ENCODE data around the gene RAD51B. TPM values are rescaled to one million over a fixed set of nuclear protein-coding genes. Genes with fewer than 3 reads are reported as not detected.

The RAD51B gene
- total and polyA plus RNA-seq, 2 of the 13 experiments (the other 11 are each of a cell fraction or from before 2014, with no cell fraction given): 7.0 to 9.5 TPM

GRCh38 chr14:68564826-68565759 lies 745.5 kb downstream of the RAD51B start (continued):
- peak; percentile 79 for TF ChIP-seq ZNF646 (CRISPR knock-in tag; IDR thresholded peaks at IDR 0.05)
- TF ChIP-seq HNF4A (CRISPR knock-in tag; IDR thresholded peaks at IDR 0.05): no peak
- peak; percentile 43 for TF ChIP-seq RARA (CRISPR knock-in tag; IDR thresholded peaks at IDR 0.05)
- TF ChIP-seq TCF7 (IDR thresholded peaks at IDR 0.05; ENCODE audit: low read depth): peak; percentile 86
- TF ChIP-seq RCOR2 (CRISPR knock-in tag; IDR thresholded peaks at IDR 0.05): 0 out of 2 replicates have a peak, but pooled peaks have one; percentile 19
- no peak for TF ChIP-seq TFDP2 (CRISPR knock-in tag; IDR thresholded peaks at IDR 0.05)
- TF ChIP-seq TMF1 (CRISPR knock-in tag; IDR thresholded peaks at IDR 0.05; ENCODE audit: low read depth): no peak
- 0 out of 2 replicates have a peak, but pooled peaks have one; percentile 3 for TF ChIP-seq ZNF687 (CRISPR knock-in tag; IDR thresholded peaks at IDR 0.05)
- TF ChIP-seq ZNF264 (CRISPR knock-in tag; IDR thresholded peaks at IDR 0.05): no peak
- TF ChIP-seq AHDC1 (CRISPR knock-in tag; IDR thresholded peaks at IDR 0.05; ENCODE audit: borderline replicate concordance): no peak

Data from HepG2 (cell line).